Effector memory CD8-positive, alpha-beta T cell (primary cell): ENCODE results near the gene ANKRD13D.

ENCODE experiments used
- ATAC-seq: fragments of 150-1000 bp; cut with Tn5 transposase; replicated peaks from 2 replicates; pipeline ENCODE4 v1.10.0; 2021; ENCODE audit warnings: mild to moderate bottlenecking, moderate library complexity
- DNase-seq, 3 experiments: peaks; one replicate each; pipeline ENCODE4 v3.0.0; 2021
- H3K27ac Mint-ChIP-seq, 2 donors: one replicate each; pipeline ENCODE4 v1.8.0; 2022; ENCODE audit warnings: mild to moderate bottlenecking in 2 of 2, mixed read lengths in 2 of 2, moderate library complexity in 2 of 2
- H3K27me3 Mint-ChIP-seq, 2 donors: one replicate each; pipeline ENCODE4 v1.8.0; 2022; ENCODE audit warnings: mixed read lengths in 2 of 2
- H3K36me3 Mint-ChIP-seq: one replicate; pipeline ENCODE4 v1.8.0; 2022; ENCODE audit warnings: mild to moderate bottlenecking, moderate library complexity, mixed read lengths; ENCODE audit not compliant: insufficient read depth
- H3K4me1 Mint-ChIP-seq, 2 donors: one replicate each; pipeline ENCODE4 v1.8.0; 2022; ENCODE audit warnings: low read depth in 2 of 2, mixed read lengths in 2 of 2
- H3K4me3 Mint-ChIP-seq, 2 donors: one replicate each; pipeline ENCODE4 v1.8.0; 2022; ENCODE audit warnings: mild to moderate bottlenecking in 2 of 2, mixed read lengths in 2 of 2, moderate library complexity in 2 of 2
- H3K9me3 Mint-ChIP-seq, 2 donors: one replicate each; pipeline ENCODE4 v1.8.0; 2022; ENCODE audit warnings: mixed read lengths in 2 of 2

The ANKRD13D gene

DNA sequence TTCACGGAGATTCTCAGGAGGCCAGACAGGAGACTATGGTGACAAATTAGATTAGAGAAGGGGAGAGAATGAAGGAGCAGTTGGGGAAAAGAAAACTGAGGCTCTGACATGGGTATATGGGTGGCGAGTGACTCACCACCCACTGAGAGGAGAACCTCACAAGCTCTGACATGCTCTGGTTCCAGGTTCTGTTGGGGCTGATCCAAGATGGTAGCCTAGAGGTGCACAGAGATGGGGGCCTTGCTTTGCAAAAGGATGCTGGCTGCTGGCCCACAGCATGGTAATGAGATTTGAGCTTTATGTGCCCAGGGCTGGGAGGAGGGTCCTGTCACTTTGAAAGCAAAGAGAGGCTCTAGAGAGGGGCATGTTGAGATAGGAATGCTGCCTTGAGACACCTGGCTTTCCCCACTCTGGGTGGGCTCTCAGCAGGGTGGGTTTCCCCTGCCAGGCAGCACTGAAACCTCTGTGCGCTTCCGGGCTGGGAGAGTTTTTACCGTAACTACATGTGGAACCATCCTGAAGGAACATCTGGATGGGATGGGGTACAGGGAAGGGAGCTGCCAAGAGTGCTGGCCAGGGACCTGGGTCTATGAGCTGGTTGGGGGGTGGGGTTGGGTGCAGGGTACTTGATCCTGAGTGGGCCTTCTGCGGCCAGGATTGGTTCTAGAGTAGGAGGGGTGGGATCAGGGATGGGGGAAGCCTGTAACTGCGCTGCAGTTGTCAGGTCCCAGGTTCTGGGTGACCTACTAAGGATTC is 24.0 kb upstream of the ANKRD13D start:
- Mint-ChIP-seq H3K27ac (peak overlapping the region; percentile 57 to 99), H3K4me1 (peaks cover 48 to 50% of the 10 kb centered on the region in 2 donors), H3K4me3 (peak overlapping the region; percentile 77 to 82), H3K36me3 (peaks cover 43% of the 10 kb centered on the region), H3K9me3 (no peaks in the 10 kb centered on the region), H3K27me3 (no peaks in the 10 kb centered on the region)
- ATAC-seq (no peak), DNase-seq (no peak)

DNA sequence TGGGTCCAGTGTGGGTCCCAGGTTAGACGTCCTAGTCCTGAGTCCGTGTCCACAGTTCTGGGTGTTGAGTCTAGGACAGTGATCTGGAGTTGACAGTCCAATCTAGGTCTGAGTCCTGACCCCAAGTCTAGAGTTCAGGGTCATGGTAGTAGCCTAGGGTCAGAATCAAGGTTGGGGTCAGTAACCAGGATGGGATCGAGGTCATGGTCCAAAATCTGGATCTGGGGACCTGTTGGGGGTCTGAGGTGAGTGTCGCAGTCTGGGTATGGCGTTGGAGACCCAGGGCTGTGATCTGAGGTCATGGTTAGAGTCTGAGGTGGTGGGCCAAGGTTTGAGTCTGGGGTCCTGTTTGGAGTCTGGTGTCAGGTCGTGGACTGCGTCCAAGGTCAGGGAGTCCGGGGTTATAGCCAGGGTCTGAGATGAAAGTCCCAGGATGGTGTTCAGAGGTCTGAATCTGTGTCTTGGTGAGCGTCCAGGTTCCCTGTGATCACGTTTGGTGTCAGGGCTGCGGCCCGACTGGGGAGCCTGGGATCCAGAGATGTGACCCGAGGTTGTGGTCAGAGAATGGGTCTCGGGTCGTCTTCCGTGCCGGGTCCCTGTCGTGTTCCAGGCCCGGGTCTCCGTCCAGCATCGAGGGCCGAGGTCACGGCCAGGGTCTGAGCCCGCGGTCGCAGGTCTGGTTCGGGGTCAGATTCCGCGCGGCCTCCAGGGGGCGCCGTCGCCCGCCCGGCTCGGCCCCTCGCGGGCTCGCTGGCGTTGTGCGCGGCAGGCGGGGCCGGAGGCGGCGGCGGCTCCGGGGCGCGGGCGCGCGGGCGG is 23.3 kb upstream of the ANKRD13D start:
- H3K9me3 Mint-ChIP-seq = no peaks in the 10 kb centered on the region
- H3K36me3 Mint-ChIP-seq = peaks cover 51% of the 10 kb centered on the region
- ATAC-seq (peak; percentile 39), DNase-seq (peak; percentile 71 to 78 (median 74))
- peak overlapping the region; percentile 69 to 99 for H3K27ac Mint-ChIP-seq
- peak overlapping the region; percentile 77 to 82 for H3K4me3 Mint-ChIP-seq
- H3K27me3 Mint-ChIP-seq = no peaks in the 10 kb centered on the region
- peaks cover 56 to 58% of the 10 kb centered on the region in 2 donors for H3K4me1 Mint-ChIP-seq

DNA sequence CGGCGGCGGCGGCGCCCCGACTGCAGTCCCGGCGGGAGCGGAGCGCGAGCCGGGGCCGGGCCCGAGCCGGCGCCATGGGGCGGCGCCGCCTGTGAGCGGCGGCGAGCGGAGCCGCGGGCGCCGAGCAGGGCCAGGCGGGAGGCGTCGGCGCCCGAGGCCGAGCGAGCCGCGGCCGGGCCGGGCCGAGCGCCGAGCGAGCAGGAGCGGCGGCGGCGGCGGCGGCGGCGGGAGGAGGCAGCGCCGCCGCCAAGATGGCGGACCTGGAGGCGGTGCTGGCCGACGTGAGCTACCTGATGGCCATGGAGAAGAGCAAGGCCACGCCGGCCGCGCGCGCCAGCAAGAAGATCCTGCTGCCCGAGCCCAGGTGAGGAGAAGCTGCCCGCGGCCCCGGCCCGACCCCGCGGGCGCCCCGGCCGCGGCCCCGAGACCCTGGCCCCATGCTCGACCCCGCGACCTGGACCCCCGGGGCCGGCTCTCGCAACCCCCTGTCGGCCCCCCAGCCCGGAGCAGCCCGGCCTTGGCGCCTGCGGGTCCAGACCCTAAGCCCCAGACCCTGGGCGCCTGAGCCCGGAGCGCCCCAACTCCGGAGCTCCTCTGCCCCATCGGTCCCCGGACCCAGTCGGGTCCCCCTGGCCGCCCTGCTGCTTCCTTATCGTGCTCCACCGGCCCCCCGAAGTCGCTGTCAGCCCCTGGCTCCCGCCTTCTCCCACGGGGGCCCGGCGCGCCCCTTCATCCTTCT is 22.5 kb upstream of the ANKRD13D start, which contains the start of gene GRK2:
Gene GRK2 (plus strand): TSS at position 25 of the 739 bp plus-strand sequence. CDS start 227 bp downstream, at position 252.
- Mint-ChIP-seq H3K36me3 (peaks cover 59% of the 10 kb centered on the region), H3K4me1 (peaks cover 64 to 66% of the 10 kb centered on the region in 2 donors), H3K27ac (peak within 1 kb of the TSS; percentile 95 to 99), H3K27me3 (no peaks in the 10 kb centered on the region), H3K9me3 (no peaks in the 10 kb centered on the region), H3K4me3 (peak within 1 kb of the TSS; percentile 96 to 99)
- DNase-seq = peak in 2 of 3 experiments; percentile 22 to 38
- ATAC-seq = peak; percentile 18

DNA sequence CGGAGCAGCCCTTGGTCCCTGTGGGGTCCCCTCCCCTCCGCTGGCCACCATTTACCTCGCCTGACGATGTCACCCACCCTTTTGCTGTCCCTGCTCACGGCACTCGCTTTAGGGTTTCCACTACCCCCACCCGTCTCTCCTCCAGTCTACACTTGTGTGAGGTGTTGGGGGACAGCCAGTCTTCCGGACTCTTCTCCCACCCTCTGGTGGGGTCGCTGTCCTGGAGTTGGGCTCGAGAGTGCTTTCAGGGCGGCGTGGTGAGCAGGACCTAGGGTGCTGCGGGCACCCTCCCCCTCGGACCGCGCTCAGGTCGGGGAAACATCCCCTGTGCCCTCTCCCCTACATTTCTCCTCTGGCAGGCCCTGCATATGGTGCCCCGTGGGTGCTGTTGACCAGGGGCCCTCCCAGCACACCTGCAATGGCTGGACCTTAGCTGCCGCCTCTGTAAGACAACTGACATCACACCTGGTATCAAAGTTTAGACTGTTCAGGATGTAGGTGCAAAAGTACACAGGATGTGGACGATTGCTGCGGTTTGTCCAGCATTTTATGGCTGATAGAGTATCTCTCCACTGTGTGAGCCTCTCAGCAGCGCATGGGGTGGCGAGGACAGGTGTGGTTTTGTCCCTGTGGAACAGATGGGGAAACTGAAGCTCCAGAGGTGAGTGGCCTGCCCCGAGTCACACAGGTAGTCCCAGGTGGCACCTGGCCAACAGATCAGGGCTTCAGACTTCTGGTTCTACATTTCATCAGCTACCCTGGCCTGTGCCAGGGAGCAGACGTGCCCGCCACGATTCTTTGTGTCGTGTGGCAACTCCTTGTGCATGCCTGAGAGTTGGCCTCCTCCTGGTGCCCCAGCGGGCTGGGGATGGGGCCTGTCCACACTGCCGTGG is 21.7 kb upstream of the ANKRD13D start:
- H3K4me1 Mint-ChIP-seq = peaks cover 70 to 72% of the 10 kb centered on the region in 2 donors
- DNase-seq = peak in 2 of 3 experiments; percentile 38 to 73
- no peaks in the 10 kb centered on the region for H3K9me3 Mint-ChIP-seq
- H3K4me3 Mint-ChIP-seq = peak overlapping the region; percentile 96 to 99
- peak overlapping the region; percentile 95 to 99 for H3K27ac Mint-ChIP-seq
- H3K36me3 Mint-ChIP-seq = peaks cover 67% of the 10 kb centered on the region
- ATAC-seq = peak; percentile 5
- H3K27me3 Mint-ChIP-seq = no peaks in the 10 kb centered on the region

DNA sequence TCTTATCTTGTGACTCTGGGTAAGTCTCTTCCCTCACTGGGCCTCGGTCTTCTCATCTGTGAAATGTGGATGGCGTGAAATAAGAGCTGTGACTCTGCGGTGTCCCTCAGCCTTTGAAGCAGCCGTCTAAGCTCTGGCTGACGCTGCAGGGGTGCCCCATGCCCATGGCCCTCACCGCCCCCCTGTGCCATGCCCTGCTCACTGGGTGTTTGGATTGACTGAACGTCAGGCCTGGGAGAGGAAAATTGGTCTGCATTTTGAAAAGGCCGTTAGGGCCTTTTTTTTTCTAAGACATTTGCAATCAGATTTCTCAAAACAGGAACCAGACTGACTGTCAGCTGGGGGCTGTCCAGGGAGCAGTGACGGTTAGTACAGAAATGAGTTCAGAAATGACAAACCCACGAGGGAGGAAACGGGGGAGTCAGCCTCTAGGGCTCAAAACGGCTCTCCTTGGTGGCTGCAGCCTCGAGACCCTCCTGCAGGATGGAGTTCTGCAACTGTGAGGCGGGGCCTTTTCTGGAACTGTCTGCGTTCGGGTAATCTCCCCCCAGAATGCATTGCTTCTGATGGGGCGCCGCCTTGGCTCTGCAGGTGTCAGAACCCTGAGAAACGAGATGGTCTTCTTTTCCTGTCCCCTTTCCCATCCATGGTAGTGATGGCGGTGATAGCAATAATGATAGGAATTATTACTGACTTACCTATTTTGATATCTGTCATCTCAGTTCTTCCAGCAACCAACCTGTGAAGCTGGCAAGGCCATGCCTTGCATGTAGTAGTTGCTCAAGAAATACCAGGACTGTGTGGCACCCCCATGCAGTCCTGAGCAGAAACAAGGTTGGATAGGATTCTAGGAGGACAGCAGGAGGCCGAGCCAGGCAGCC is 20.8 kb upstream of the ANKRD13D start:
- ATAC-seq = peak; percentile 66

DNA sequence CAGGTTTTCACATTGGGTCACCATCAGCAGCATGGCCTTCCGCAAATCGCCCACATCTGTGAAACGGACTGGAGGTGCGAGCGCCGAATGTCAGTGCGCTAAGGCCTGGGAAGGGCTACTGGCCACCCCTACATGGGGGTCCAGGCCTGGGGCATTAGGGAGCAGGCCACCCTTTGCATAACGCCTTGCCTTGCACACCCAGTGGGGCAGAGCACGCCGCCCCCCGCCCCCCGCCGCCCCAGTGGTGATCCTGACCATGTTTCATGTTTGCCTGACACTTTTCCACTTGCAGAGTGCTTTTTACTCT is 20.2 kb upstream of the ANKRD13D start:
- H3K27me3 Mint-ChIP-seq = no peaks in the 10 kb centered on the region
- ATAC-seq = no peak
- H3K36me3 Mint-ChIP-seq = peaks cover 79% of the 10 kb centered on the region

More for the DNA sequence above, 20.8 kb upstream of the ANKRD13D start:
- peak in 2 of 3 experiments; percentile 74 to 75 for DNase-seq
- peak overlapping the region; percentile 95 to 99 for H3K27ac Mint-ChIP-seq
- peaks cover 73% of the 10 kb centered on the region for H3K36me3 Mint-ChIP-seq
- no peaks in the 10 kb centered on the region for H3K27me3 Mint-ChIP-seq
- peaks cover 67 to 70% of the 10 kb centered on the region in 2 donors for H3K4me1 Mint-ChIP-seq
- H3K9me3 Mint-ChIP-seq = no peaks in the 10 kb centered on the region
- H3K4me3 Mint-ChIP-seq = peak overlapping the region; percentile 96 to 99

DNA sequence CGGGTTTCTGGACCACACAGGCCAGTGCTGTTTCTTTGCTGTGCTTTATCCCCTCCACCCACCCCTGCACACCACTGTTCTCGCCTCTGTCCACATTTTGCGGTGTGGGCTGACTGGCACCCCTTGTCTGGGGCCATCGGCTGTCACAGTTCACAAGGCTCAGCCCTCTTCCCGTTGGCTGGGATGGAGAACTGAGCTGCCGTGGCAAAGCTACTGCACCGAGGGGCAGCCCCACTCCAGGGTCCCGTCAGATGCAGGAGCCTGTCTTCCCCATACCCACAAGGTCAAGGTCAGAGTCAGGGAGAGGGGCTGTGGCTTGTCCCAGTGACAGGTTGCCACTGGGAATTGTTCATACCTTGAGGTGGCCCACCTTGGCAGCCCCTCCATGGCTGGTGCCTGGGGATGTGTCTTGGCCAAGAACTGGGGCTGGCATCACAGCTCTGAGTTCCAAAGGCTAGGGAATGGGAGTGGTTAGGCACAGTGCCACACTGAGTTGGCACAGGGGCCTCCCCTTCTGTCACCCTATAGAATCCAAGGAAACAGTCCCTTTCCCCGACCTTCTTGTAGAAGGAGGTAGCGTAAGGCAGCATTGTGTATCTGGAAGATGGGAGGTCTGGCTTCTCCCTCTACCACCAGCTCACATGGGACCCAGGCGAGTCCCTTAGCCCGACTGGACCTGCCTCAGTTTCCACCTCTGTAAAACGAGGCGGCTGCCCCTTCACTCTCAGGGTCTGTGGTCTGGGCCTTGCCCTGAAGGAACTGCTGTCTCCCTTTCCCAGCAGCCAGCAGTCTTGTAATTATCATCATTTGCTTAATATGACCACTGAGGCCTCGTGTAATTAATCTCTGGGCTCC is 19.5 kb upstream of the ANKRD13D start:
- DNase-seq = peak in 2 of 3 experiments; percentile 43 to 47
- H3K4me1 Mint-ChIP-seq = peaks cover 68 to 72% of the 10 kb centered on the region in 2 donors
- no peaks in the 10 kb centered on the region for H3K9me3 Mint-ChIP-seq
- H3K27me3 Mint-ChIP-seq = no peaks in the 10 kb centered on the region
- H3K36me3 Mint-ChIP-seq = peaks cover 81% of the 10 kb centered on the region
- H3K4me3 Mint-ChIP-seq = peak overlapping the region; percentile 96 to 99
- peak; percentile 4 for ATAC-seq
- H3K27ac Mint-ChIP-seq = peak overlapping the region; percentile 95 to 99

More for the DNA sequence above, 20.2 kb upstream of the ANKRD13D start:
- H3K4me1 Mint-ChIP-seq = peaks cover 66 to 69% of the 10 kb centered on the region in 2 donors
- H3K9me3 Mint-ChIP-seq = no peaks in the 10 kb centered on the region
- peak overlapping the region; percentile 95 to 99 for H3K27ac Mint-ChIP-seq
- no peak for DNase-seq
- H3K4me3 Mint-ChIP-seq = peak overlapping the region; percentile 96 to 99

DNA sequence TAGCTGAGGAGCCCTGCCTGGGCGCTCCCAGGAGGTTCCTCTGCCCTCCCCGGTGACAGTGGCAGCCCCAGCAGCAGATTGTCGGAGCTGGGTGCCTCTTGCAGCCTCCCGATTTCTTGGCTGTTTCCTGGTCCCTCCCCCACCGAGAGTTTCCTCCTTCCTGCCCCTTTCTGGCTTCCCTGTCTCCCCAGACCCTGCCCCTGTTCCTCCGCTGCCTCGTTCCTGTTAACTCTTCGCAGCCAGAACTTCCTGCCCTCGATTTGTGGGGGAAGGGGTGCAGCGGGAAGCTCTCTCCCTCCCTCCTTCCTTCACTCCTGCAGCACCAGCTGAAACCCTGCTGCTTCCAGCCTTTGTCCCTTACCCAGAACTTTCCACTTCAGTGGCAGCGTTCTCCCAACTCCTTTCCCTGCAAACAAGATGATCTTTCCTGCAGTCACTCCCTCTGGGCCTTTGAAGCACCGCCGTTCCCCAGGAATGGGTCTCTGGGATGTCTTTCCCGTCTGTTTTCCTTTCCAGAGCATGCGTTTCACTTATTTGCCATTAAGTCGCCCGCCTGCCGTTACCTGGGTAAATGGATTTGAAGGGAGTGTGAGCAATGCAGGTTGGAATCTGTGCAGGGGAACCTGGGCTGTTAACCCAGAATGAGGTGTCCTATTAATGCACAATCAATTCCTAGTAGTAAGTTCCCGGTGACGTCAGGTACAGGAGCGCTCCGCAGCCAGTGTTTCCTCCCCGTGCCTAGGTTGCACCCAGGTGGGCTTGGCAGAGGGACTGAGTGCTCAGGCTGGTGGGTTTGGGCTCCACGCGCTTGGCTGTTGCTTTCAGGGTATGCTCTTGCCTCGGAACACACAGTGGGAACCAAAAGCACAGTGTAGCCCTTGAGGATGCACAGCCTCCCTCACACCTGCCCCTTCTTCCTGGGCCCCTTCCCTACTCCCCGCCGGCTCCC is 18.6 kb upstream of the ANKRD13D start:
- Mint-ChIP-seq H3K36me3 (peaks cover 84% of the 10 kb centered on the region), H3K27me3 (no peaks in the 10 kb centered on the region), H3K9me3 (no peaks in the 10 kb centered on the region)

DNA sequence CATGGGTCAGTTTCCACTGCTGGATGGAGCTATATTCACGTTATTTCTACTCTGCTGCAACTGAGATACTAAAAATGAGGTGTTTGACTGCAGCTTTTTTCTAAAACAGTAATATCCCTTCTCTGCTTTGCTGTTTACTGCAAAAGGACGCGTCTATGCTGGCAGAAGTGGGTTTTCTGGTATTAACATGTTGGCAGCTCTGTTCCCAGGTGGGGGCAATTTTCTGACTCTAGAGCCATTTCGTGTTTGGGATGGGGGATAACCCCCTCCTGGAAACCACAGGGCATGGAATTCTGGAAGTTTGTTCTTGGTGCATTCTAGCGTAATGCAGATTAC is 17.9 kb upstream of the ANKRD13D start:
- peaks cover 85% of the 10 kb centered on the region for H3K36me3 Mint-ChIP-seq

More for the DNA sequence above, 18.6 kb upstream of the ANKRD13D start:
- peak overlapping the region; percentile 95 to 99 for H3K27ac Mint-ChIP-seq
- H3K4me3 Mint-ChIP-seq = peak overlapping the region; percentile 96 to 99
- H3K4me1 Mint-ChIP-seq = peaks cover 65 to 70% of the 10 kb centered on the region in 2 donors
- ATAC-seq (no peak), DNase-seq (no peak)

DNA sequence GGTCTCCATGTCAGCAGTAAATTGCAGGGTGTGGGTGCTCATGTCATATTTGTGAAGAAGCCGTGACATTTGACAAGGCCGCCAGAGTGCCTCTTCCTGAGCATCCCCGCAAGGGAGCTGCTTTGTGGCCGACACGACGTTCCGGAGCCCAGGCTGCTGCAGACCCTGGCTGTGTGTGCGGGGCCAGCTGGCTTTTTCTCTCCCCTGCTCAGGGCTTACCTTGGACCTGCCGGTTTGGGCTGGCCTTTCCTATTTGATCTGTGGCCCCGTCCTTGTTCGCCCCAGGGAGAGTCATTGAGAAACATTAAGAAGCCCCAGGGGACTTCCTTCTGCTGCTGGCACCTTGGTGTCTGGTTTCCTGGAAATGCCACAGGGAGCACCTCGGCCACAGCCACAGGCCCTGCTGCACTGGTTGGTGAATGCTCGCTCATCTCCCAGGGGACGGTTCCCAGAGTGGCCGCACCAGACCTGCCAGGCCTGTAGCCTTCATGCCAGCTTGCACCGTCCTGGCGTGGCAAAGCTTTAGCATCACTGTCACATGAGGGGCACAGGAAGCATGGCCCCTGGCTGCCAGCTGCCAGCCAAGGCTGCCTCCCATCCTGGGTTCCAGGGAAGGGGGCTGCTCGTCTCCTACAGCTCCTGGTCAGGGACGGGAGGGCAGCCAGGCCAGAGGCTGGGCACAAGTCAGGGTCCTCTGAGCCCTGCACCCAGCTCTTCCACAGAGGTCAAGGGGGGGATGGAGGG is 17.4 kb upstream of the ANKRD13D start:
- Mint-ChIP-seq H3K27me3 (no peaks in the 10 kb centered on the region), H3K9me3 (no peaks in the 10 kb centered on the region), H3K27ac (peak overlapping the region; percentile 95 to 99), H3K4me1 (peaks cover 69 to 77% of the 10 kb centered on the region in 2 donors), H3K4me3 (peak overlapping the region; percentile 96 to 99), H3K36me3 (peaks cover 90% of the 10 kb centered on the region)
- DNase-seq (peak; percentile 57 to 59 (median 57)), ATAC-seq (peak; percentile 43)

More for the DNA sequence above, 17.9 kb upstream of the ANKRD13D start:
- peaks cover 65 to 72% of the 10 kb centered on the region in 2 donors for H3K4me1 Mint-ChIP-seq
- H3K9me3 Mint-ChIP-seq = no peaks in the 10 kb centered on the region
- no peak for ATAC-seq
- peak overlapping the region; percentile 95 to 99 for H3K27ac Mint-ChIP-seq
- peak overlapping the region; percentile 96 to 99 for H3K4me3 Mint-ChIP-seq
- peak in 1 of 3 experiments; percentile 26 for DNase-seq
- no peaks in the 10 kb centered on the region for H3K27me3 Mint-ChIP-seq
